ENCODE results near the gene ITPRIP.

DNA sequence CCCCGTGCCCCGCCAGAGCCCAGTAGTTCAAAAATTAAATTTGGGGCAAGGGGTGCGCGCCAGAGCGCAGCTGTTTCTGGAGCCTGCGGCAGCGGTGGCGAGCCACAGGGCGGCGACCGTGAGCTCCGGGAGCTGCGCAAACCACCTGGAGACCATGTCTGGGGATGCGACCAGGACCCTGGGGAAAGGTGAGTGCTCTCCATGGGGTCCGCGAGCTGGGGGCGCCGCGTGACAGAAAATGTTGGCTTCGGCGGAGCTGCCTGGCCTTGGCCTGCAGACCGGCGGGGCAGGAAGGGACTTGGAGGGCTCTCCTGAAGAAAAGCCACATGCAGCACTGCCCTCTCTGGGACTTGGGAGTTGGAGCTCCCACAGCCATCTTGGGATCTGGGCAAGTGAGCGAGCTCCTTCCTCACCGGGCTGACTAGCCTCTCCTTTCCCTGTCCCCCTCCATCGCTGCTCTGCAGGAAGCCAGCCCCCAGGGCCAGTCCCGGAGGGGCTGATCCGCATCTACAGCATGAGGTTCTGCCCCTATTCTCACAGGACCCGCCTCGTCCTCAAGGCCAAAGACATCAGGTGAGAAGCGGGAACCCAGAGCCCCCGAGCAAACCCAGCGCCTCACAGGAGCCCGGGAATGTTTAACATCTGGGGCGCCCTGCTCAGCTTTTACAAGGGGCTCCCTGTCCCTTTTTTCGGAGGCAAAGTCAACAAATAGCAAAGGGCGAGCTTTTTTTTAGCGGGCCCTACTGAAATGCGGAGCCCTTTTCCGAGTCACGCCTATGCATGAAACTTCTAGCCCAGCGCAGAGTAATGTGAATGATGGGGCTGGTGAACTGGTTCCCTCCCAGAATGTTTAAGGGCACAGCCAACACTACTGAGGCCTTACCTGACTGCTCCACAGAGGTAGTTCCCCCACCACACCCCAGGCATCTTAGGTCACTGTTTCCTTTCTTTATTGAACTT lies 63.2 kb downstream of the ITPRIP start:
- no peak for TF ChIP-seq EZH2 (IDR thresholded peaks at IDR 0.05; ENCODE audit: borderline replicate concordance, low read depth, low read length, severe bottlenecking)
- TF ChIP-seq CTCF (IDR thresholded peaks at IDR 0.05; ENCODE audit: borderline replicate concordance, extremely low read depth, low read length, poor library complexity, severe bottlenecking): peak; percentile 33

All from DND-41 (cell line).